GM21423 (cell line): ENCODE measurements around the gene PDE11A.
A peak's percentile ranks its signal among the peaks of the same experiment; 100 is the strongest.

ENCODE experiments used
- ATAC-seq: cut with Tn5 transposase; IDR thresholded peaks from one replicate; pipeline ENCODE4 v1.9.1; 2021; ENCODE audit warnings: mild to moderate bottlenecking, moderate library complexity; ENCODE audit not compliant: unreplicated experiment

The PDE11A gene

DNA sequence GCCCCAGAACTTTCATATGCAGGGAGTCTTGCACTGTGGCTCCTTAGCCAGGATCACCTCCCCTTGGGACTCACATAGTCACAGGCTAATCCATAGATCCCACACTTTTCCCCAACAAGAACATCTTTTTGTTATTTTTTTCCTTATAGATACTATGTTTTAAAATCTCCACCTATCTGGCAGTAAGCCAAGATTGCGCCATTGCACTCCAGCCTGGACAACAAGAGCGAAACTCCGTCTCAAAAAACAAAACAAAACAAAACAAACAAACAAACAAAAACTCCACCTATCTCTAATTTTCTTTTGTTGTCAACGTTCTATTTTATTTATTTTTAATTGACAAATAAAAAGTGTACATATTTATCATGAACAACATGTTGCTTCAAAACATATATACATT lies 141.7 kb downstream of the PDE11A start:
- no peak for ATAC-seq

DNA sequence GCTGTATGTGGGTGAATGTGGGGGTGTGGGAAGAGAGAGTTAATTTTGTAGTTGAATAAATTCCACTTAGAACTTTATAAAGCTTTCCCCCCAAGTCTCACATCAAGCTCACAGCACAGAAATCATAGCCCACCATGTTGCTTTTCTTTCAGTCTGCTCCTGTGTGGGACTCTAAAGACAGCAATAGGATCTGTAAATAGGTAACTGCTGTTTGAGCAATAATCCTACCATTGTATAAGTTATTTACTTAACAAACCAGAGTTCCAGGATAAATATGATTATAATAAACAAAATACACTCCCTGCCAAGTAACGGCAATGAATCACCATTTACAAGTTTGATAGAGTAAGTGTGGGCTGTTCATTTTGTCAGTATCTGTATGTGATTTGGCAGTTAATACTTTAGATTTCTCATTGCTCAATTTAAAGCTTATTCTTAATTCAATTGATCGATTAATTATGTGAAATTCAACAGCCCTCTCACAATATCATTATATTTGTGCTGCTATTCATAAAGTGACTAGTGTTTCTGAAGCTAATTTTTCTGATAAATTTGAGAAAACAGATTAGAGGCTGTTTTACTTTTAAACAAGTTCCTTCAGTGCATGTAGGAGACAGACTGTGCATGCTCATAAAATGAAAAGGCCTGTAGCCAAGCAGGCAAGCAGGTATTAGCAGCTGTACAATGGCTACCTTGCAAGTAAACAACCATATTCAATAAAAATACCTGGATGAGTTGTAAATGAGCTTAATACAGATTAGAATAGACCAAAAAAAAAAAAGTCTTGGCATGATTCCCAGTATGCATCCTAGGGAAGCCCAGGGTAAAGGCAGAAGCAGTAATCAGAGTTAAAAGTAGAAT lies 142.7 kb downstream of the PDE11A start:
- no peak for ATAC-seq

- no peak for ATAC-seq
Measured at GRCh38 chr2:177923323-177923722, 149.3 kb downstream of the PDE11A start.

DNA sequence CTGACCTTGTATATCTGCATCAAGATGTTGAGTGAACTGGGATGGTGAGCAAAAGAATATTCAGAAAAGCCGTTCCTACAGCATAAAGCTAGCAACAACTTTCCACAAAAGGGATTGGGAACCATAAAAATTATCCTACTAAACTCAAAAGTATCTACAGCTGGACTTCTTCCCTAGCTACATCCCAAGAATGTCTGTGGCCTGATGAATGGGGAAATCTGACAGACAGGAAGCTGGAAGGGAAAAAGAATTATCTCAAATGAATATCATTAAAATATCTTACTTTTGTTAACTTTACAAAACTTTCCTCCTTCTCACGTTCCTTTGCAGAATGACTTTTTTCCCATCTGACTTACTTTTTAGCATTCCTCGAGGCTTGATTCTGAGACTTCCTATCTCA lies 150.9 kb downstream of the PDE11A start:
- ATAC-seq: no peak

- ATAC-seq: no peak
Measured at GRCh38 chr2:177917169-177917568, 155.4 kb downstream of the PDE11A start.

- no peak for ATAC-seq
Measured at GRCh38 chr2:177916342-177916741, 156.2 kb downstream of the PDE11A start.

- ATAC-seq: no peak
Measured at GRCh38 chr2:177914247-177914646, 158.3 kb downstream of the PDE11A start.

- no peak for ATAC-seq
Measured at GRCh38 chr2:177909962-177910361, 162.6 kb downstream of the PDE11A start.

- ATAC-seq: no peak
Measured at GRCh38 chr2:177908824-177909223, 163.8 kb downstream of the PDE11A start.

DNA sequence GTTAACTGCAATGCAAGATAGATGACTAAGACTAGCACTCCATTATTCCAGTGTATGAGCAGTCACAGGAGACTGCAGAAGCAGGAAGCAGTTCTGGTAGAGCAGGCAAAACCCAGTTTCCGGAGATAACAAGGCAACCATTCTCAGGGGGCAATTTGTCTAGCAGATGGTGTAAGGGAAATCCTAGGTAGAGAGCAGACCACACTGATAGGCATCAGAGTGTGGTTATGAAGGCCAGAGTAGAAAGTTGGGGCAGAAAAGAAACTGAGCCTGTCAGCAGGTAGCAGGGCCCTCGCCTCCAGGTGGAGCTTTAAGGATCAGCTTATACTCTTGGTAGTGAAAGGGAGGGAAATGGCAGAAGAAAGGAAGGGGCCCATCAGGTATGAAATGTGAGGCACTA lies 164.4 kb downstream of the PDE11A start:
- ATAC-seq: peak; percentile 38

- peak; percentile 90 for ATAC-seq
Measured at GRCh38 chr2:177906041-177906718, 166.4 kb downstream of the PDE11A start.

- ATAC-seq: no peak
Measured at GRCh38 chr2:177905640-177906039, 166.9 kb downstream of the PDE11A start.

DNA sequence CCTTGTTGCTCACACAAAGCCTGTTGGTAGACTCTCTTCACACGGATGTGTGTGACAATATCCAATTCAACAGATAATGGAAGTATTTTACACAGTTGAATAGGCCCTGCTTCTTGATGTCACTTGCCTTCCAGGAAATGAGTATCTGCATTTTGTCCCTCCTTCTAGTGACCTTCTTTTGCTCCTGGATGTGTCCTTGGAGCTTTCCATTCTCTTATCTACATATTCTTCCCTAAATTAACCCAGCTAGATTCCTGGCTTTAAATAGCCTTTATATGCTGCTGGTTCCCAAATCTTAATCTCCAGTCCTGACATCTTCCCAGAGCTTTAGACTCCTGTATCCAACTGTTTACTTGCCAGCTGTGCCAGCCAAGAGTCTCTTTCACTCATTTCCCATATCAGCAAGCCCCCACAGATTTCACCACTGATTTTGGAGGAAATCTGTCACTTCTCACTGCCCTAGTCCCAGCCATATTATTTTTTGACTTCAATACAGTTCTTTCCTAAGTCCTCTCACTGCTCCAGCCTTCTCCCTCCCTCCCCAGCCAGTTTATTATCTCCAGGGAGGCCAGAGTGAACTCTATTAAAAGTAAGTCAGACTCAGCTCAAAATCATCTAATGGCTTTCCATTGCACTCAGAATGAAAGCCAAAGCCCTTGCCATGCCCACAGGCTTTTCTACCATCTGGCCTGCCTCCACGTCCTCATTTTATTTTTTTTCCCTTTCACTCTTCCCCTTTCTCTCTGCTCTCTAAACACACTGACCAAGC lies 170.0 kb downstream of the PDE11A start:
- ATAC-seq: no peak

DNA sequence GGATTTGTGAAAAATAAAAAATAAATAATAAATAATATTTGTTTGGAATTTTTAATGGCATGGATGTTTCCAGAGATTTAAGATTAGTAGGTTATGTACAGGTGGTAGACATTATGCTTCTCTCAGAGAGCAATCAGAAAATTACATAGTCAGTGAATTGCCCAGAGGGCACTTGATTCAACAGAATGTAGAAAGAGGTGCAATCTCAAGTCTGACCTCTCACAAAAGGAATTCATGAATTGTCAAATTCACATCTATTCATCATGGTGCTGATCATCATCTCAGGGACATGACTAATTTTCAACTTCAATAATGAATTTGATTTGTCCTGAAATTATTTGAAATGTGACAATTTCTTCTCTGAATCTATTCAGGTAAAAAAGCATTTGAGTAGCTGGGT lies 172.5 kb downstream of the PDE11A start:
- ATAC-seq: no peak

GRCh38 chr2:177897278-177897677 lies 175.3 kb downstream of the PDE11A start:
- no peak for ATAC-seq

GRCh38 chr2:177896587-177896986 lies 176.0 kb downstream of the PDE11A start:
- ATAC-seq: no peak

DNA sequence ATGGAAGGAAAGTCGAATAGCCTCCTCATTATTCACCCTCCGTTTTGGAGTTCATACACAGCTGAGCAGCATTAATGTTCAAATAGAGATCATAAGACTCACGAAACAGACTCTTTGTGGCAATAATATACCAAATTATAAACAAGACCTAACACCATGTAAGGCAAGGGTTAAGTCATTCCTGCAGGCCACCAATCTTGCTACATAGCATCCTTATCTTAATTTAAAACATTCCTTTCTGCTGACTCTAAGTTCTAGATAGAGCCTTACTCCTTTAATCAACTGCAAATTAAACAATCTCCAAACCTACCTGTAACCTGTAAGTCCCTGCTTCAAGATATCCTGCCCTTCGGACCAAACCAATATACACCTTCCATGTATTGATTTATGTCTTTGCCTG lies 178.0 kb downstream of the PDE11A start:
- ATAC-seq: no peak

GRCh38 chr2:177893880-177894279 lies 178.7 kb downstream of the PDE11A start:
- no peak for ATAC-seq

DNA sequence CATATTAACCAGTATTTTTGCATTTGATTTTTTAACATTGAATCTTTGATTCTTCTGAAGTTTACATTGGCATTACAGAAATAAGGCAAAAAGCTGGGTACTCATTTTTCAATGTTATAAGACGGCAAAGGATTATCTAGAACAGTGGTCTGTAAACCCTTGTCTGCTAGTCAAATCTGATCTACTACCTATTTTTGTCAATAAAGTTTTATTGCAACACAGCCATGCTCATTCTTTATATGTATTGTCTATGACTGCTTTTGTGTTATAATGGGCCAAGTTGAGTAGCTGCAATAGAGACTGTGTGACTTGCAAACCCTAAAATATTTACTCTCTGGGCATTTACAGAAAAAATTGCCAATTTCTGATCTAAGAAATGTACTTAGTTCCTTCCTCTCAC lies 181.0 kb downstream of the PDE11A start:
- no peak for ATAC-seq

GRCh38 chr2:177889818-177890460 lies 182.6 kb downstream of the PDE11A start:
- ATAC-seq: no peak

DNA sequence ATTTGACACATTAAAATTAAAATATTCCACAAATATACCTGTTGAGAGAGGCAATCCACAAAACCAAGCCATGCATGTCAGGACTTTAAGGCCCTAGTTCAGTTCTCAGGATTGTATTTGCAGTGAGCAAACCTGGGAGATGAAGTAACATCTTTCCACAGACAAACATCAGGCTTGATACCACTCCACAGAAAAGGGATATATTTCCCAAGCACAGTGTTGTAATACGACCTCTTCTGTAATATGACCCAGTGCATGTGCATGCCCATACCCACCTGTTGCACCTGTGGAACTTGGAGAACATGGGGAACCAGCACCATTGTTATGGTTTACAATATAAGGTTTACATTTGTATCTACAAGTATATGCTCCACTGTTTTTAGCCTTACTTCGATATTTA lies 184.0 kb downstream of the PDE11A start:
- ATAC-seq: no peak
